ENCODE measurements around the gene TYW5.

Gene TYW5

DNA sequence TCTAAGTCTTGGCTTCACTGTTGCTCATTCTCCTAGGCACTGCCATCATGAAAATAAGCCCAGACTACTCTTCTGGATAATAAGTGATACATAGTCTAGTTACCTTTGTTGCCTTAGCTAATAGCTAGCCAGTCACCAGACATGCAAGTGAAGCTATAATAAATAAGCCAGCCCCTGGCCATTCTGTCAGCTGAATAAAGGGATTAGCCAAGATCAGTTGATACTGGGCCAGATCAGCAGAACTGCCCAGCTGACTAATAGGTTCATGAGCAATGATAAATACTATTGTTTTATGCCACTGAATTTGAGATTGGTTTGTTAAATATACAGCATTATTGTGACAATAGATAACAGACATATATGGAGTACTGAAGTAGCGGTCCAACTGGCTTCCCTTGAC is 52.2 kb downstream of the TYW5 start:
- TF ChIP-seq, protein P1, sequence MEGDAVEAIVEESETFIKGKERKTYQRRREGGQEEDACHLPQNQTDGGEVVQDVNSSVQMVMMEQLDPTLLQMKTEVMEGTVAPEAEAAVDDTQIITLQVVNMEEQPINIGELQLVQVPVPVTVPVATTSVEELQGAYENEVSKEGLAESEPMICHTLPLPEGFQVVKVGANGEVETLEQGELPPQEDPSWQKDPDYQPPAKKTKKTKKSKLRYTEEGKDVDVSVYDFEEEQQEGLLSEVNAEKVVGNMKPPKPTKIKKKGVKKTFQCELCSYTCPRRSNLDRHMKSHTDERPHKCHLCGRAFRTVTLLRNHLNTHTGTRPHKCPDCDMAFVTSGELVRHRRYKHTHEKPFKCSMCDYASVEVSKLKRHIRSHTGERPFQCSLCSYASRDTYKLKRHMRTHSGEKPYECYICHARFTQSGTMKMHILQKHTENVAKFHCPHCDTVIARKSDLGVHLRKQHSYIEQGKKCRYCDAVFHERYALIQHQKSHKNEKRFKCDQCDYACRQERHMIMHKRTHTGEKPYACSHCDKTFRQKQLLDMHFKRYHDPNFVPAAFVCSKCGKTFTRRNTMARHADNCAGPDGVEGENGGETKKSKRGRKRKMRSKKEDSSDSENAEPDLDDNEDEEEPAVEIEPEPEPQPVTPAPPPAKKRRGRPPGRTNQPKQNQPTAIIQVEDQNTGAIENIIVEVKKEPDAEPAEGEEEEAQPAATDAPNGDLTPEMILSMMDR (conservative IDR thresholded peaks at IDR 0.05; ENCODE audit: control insufficient read depth, insufficient read depth, low read depth, low read length) = no peak
- peak; percentile 23 for DNase-seq (ENCODE audit: low read depth)
- H3K4me3 ChIP-seq (ENCODE audit: control insufficient read depth, low read depth, low read length) = no peak overlapping the region

DNA sequence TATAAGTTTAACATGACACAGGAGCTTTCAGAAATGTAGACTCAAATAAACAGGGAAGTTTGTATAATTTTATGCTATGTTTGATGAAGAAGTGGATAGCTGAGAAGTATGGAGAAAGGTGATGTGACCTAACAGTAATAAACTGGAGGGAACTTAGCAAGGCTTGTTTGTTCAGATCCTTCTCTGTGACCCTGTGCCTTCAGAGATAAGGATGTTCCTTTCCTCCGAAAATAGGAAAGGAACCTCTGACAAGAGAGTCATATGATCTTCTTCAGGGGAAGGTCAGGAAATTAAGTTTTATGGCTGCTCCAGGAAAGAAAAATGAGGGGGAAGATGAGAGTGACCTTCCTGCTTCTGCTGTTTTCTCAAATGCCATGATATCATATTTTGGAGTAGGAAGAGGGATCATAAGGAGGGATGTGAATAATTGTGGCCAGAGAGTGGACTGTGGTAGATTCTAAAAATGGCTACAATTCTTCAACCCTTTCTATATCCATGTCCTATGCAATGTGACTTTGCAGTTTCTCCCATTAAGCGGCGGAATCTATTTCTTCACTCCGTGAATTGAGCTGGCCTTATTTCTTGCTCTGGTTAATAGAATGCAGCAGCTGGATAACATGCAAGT is 52.7 kb downstream of the TYW5 start:
- H3K4me3 ChIP-seq (ENCODE audit: control insufficient read depth, low read depth, low read length) = no peak overlapping the region
- DNase-seq (ENCODE audit: low read depth) = no peak
- TF ChIP-seq, protein P1 (conservative IDR thresholded peaks at IDR 0.05; ENCODE audit: control insufficient read depth, insufficient read depth, low read depth, low read length) = no peak

DNA sequence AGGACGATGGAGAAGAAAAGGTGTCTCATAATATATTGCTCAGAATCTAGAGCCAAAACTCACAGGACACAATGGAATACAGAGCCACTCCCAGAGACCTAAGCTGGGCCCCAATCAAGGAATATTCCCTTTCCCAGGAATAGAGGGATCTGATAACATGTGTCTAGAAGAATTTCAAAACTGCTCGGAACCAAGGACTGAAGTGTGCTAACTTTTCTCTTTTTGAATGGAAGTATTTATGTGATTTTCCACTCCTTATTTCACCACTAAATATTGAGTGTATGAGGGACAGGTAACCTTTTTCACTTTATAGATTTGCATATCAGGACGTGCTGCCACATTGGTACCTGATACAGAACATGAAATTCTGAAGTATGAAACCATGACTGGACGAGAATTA is 53.3 kb downstream of the TYW5 start:
- TF ChIP-seq, protein P1 (conservative IDR thresholded peaks at IDR 0.05; ENCODE audit: control insufficient read depth, insufficient read depth, low read depth, low read length) = no peak
- DNase-seq (ENCODE audit: low read depth) = no peak
- no peak overlapping the region for H3K4me3 ChIP-seq (ENCODE audit: control insufficient read depth, low read depth, low read length)

DNA sequence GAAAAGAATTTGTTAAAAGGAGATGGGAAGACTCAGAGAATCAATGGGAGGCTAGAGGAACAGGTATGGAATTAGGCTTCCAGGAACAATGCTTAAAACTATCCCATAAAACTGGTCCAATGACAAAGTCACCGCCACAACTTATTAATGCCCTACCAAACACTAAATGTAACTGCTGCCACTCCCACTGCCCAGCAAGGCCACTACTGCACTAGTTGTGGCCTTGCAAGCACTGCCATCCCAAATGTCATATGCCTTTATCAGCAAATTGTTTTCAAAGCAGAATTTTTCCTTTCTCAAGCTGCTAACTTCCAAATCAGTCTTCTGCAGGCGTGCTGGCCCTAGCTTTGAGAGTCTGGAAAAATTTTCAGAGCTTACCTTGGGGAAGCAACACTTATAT is 58.7 kb downstream of the TYW5 start:
- TF ChIP-seq, protein P1 (conservative IDR thresholded peaks at IDR 0.05; ENCODE audit: control insufficient read depth, insufficient read depth, low read depth, low read length) = no peak
- no peak for DNase-seq (ENCODE audit: low read depth)
- no peak overlapping the region for H3K4me3 ChIP-seq (ENCODE audit: control insufficient read depth, low read depth, low read length)

DNA sequence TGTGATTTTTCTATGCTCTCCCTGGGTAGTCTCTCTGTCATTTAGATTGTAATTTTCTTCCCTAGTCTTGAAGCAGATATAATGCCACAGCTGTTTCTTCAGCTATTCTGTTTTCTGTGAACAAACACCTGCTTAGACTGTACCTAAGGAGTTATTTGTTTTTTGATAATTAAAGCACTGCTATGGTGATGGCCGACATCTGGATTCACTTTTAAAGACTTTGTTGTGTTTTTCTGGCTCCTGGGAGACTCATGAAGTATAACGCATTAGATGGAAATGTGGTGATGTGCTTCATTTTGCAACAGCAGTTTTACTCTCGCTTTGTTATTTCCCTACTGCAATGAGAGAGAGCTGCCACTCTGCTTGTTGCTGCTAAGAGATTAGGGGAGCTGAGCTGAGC is 59.9 kb downstream of the TYW5 start:
- no peak overlapping the region for H3K4me3 ChIP-seq (ENCODE audit: control insufficient read depth, low read depth, low read length)
- DNase-seq (ENCODE audit: low read depth) = peak; percentile 49
- TF ChIP-seq, protein P1 (conservative IDR thresholded peaks at IDR 0.05; ENCODE audit: control insufficient read depth, insufficient read depth, low read depth, low read length) = no peak

DNA sequence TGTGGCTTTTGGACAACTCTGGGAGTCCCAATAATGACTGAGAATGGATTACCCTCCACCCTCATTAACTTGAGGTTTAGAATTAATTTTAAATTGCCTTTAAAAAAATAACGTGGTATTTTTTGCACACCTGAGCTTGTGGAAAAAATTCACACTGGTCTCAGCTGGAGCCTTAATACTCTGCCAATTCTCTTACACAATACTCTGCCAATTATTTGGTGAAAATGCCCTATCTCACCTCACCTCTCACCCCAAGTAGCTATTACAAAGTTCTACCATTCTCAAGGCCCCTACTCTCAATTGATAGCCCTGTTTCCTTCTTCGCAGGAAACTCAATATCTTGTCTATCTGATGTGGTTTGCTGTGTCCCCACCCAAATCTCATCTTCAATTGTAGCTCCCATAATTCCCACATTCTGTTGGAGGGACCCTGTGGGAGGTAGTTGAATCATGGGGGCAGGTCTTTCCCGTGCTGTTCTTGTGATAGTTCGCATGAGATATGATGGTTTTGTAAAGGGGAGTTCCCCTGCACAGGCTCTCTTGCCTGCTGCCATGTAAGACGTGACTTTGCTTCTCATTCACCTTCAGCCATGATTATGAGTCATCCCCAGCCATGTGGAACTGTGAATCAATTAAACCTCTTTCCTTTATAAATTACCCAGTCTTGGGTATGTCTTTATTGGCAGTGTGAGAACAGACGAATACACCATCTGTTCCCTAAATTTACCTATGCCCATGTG is 71.6 kb downstream of the TYW5 start:
- H3K4me3 ChIP-seq (ENCODE audit: control insufficient read depth, low read depth, low read length) = no peak overlapping the region
- TF ChIP-seq, protein P1 (conservative IDR thresholded peaks at IDR 0.05; ENCODE audit: control insufficient read depth, insufficient read depth, low read depth, low read length) = no peak
- DNase-seq (ENCODE audit: low read depth) = peak; percentile 2

Measured in fibroblast of mammary gland (primary cell).